ENCODE data around the gene PPP1R3F.
A peak's percentile ranks its signal among the peaks of the same experiment; 100 is the strongest.
"Not testable (repeated sequence)": the region's sequence is repeated elsewhere in the genome, so short reads cannot be mapped to it uniquely, and the experiment has no call there.

Gene PPP1R3F

DNA sequence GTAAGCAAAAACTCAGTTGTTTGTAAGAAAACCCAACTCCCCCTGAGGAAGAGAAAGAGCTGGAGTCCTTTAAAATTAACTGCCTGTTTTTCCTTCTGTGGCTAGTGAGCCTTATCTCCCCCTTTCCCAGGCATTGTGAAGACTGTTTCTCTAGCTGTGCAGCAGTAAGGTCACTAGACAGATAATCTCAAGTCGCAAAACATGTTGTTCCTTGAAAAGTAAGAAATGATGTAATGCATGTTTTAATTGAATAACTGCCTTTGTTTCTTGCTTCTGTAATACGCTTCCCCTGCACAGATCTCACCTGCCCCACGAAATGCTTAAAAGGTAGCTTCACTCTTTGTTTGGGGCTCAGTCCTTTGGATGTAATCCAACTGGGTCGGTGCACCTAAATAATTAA lies 46.5 kb downstream of the PPP1R3F start:
- DNase-seq (ENCODE audit: low read depth), result no peak

DNA sequence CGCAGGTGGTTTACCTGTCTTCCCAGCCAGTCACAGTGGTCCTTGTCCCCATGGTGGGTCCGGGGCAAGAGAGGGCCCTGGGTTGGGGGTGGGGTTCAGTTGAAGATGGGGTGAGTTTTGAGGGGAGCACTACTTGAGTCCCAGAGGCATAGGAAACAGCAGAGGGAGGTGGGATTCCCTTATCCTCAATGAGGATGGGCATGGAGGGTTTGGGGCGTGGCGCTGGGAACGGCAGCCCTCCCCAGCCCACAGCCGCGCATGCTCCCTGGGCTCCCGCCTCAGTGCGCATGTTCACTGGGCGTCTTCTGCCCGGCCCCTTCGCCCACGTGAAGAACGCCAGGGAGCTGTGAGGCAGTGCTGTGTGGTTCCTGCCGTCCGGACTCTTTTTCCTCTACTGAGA lies 52.1 kb downstream of the PPP1R3F start, which contains the start of gene GAGE12J:
Gene GAGE12J (plus strand): TSS at position 301 of the 400 bp plus-strand sequence. CDS start 1,157 bp downstream, outside the sequence.
- DNase-seq (ENCODE audit: low read depth), result not testable (repeated sequence)

GRCh38 chrX:49322266-49322665 lies 52.7 kb downstream of the PPP1R3F start:
- DNase-seq (ENCODE audit: low read depth), result not testable (repeated sequence)

GRCh38 chrX:49323735-49324134 lies 54.1 kb downstream of the PPP1R3F start:
- DNase-seq (ENCODE audit: low read depth), result not testable (repeated sequence)

DNA sequence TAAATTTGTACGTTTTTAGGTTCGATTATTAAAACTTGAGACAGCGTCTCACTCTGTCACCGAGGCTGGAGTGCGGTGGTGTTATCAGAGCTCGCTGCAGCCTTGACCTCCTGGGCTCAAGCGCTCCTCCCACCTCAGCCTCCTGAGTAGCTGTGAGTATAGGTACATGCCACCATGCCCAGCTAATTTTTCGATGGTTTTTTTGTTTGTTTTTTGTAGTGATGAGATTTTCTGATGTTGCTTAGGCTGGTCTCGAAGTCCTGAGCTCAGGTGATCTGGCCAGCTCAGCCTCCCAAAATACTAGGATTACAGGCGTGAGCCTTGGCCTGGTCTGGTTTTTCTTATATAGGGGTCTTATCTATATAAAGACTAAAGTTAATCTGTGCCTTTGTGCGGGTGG lies 60.8 kb downstream of the PPP1R3F start:
- DNase-seq (ENCODE audit: low read depth), result not testable (repeated sequence)

- DNase-seq (ENCODE audit: low read depth), result not testable (repeated sequence)
These were observed 61.7 kb downstream of the PPP1R3F start, which contains the start of gene GAGE13 for GRCh38 chrX:49331282-49331681. TSS of gene GAGE13 (plus strand) at chrX:49331582. CDS start at chrX:49332738, 1,156 bp downstream.

GRCh38 chrX:49331841-49332240 lies 62.2 kb downstream of the PPP1R3F start:
- peak; percentile 13 for DNase-seq (ENCODE audit: low read depth)
